ENCODE data around the gene SIGLEC5. TPM values are rescaled to one million over a fixed set of nuclear protein-coding genes. Genes with fewer than 3 reads are reported as not detected.
"Not testable (repeated sequence)": the region's sequence is repeated elsewhere in the genome, so short reads cannot be mapped to it uniquely, and the experiment has no call there.

The SIGLEC5 gene
- not detected in 2 replicates for total RNA-seq

- DNase-seq (ENCODE audit: low read depth); H3K4me3 ChIP-seq (ENCODE audit: low read depth, low read length): not testable (repeated sequence)
Observed at GRCh38 chr19:51630315-51630714, at the start of gene SIGLEC5. Gene SIGLEC5, minus strand, starts transcription at chr19:51630401. Its CDS starts 66 bp downstream, at chr19:51630335.

GRCh38 chr19:51676566-51677083, 46.4 kb upstream of the SIGLEC5 start:
- no peak for DNase-seq (ENCODE audit: low read depth)
- no peak overlapping the region for H3K4me3 ChIP-seq (ENCODE audit: low read depth, low read length)
- no peak for TF ChIP-seq CTCF (IDR thresholded peaks at IDR 0.05; ENCODE audit: insufficient read depth, low read depth, low read length)

- DNase-seq (ENCODE audit: low read depth) = peak; percentile 47
- TF ChIP-seq CTCF (IDR thresholded peaks at IDR 0.05; ENCODE audit: insufficient read depth, low read depth, low read length) = peak; percentile 32
- not testable (repeated sequence) for H3K4me3 ChIP-seq (ENCODE audit: low read depth, low read length)
Observed at GRCh38 chr19:51675911-51676565, 45.8 kb upstream of the SIGLEC5 start.

- no peak overlapping the region for H3K4me3 ChIP-seq (ENCODE audit: low read depth, low read length)
- TF ChIP-seq CTCF (IDR thresholded peaks at IDR 0.05; ENCODE audit: insufficient read depth, low read depth, low read length) = no peak
- DNase-seq (ENCODE audit: low read depth) = no peak
Observed at GRCh38 chr19:51668216-51668615, 38.0 kb upstream of the SIGLEC5 start.

- H3K4me3 ChIP-seq (ENCODE audit: low read depth, low read length) = no peak overlapping the region
- peak; percentile 11 for DNase-seq (ENCODE audit: low read depth)
- TF ChIP-seq CTCF (IDR thresholded peaks at IDR 0.05; ENCODE audit: insufficient read depth, low read depth, low read length) = peak; percentile 47
Observed at GRCh38 chr19:51664997-51665396, 34.8 kb upstream of the SIGLEC5 start.

GRCh38 chr19:51664131-51664530, 33.9 kb upstream of the SIGLEC5 start:
- no peak for TF ChIP-seq CTCF (IDR thresholded peaks at IDR 0.05; ENCODE audit: insufficient read depth, low read depth, low read length)
- DNase-seq (ENCODE audit: low read depth) = no peak
- no peak overlapping the region for H3K4me3 ChIP-seq (ENCODE audit: low read depth, low read length)

- no peak overlapping the region for H3K4me3 ChIP-seq (ENCODE audit: low read depth, low read length)
- TF ChIP-seq CTCF (IDR thresholded peaks at IDR 0.05; ENCODE audit: insufficient read depth, low read depth, low read length) = no peak
- DNase-seq (ENCODE audit: low read depth) = no peak
Observed at GRCh38 chr19:51663650-51664049, 33.4 kb upstream of the SIGLEC5 start.
